ACC112 (cell line): Measurements from ENCODE around the gene FGF23.

Source experiments
- H2AFZ ChIP-seq: fragments of 200-600 bp; sonication (generic); one replicate; pipeline ENCODE4 v1.6.0; 2017; ENCODE audit warnings: antibody characterized with exemption, low read length; ENCODE audit not compliant: unreplicated experiment
- H3K27ac ChIP-seq: fragments of 200-600 bp; sonication (generic); 2 replicates; pipeline ENCODE4 v1.5.1; 2014; ENCODE audit warnings: low read depth, mild to moderate bottlenecking, antibody characterized with exemption, low read length, moderate library complexity
- H3K27me3 ChIP-seq: fragments of 200-600 bp; sonication (generic); 2 replicates; pipeline ENCODE4 v1.6.1; 2014; ENCODE audit warnings: mild to moderate bottlenecking, antibody characterized with exemption, low read length, moderate library complexity, mixed read lengths; ENCODE audit not compliant: insufficient read depth
- H3K36me3 ChIP-seq: fragments of 200-600 bp; sonication (generic); 2 replicates; pipeline ENCODE4 v1.6.1; 2016; ENCODE audit warnings: mild to moderate bottlenecking, antibody characterized with exemption, low read length, moderate library complexity, mixed read lengths; ENCODE audit not compliant: insufficient read depth
- H3K4me1 ChIP-seq: fragments of 200-600 bp; sonication (generic); one replicate; pipeline ENCODE4 v1.6.1; 2016; ENCODE audit warnings: low read length, mixed read lengths; ENCODE audit not compliant: insufficient read depth, unreplicated experiment, control insufficient read depth
- H3K4me3 ChIP-seq: fragments of 200-600 bp; sonication (generic); 2 replicates; pipeline ENCODE4 v1.5.1; 2014; ENCODE audit warnings: mild to moderate bottlenecking, low read depth, low read length
- H3K79me2 ChIP-seq: fragments of 200-600 bp; sonication (generic); one replicate; pipeline ENCODE4 v1.6.0; 2016; ENCODE audit warnings: low read length; ENCODE audit not compliant: control insufficient read depth, unreplicated experiment, insufficient read depth

Gene FGF23

DNA sequence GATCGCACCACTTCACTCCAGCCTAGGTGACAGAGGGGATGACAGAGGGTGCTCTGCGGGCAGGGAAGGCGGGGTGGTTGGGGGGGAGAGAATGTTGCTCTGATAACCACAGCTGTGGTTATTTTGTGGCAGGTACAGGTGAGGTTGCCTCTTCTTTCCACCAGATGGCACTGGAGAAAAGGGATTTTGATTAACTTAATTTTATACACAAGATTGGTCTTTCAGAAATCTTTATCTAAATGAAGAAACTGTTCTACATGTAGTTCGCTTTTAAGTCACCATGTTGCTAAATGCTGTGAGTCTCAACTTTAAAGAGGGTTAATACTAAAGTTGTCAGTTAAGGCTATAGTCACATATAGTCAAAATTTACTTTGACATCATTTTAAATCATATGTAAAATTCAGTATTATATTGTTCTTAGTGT, 25.7 kb downstream of the FGF23 start:
- Histone ChIP-seq H3K27me3 (no peaks in the 10 kb centered on the region), H3K79me2 (no peaks in the 10 kb centered on the region), H3K4me3 (no peak overlapping the region), H3K27ac (no peak overlapping the region), H3K4me1 (no peaks in the 10 kb centered on the region), H3K36me3 (no peaks in the 10 kb centered on the region), H2AFZ (no peak overlapping the region)

GRCh38 chr12:4346931-4347330, 32.6 kb downstream of the FGF23 start:
- Histone ChIP-seq H2AFZ (no peak overlapping the region), H3K4me1 (no peaks in the 10 kb centered on the region), H3K79me2 (no peaks in the 10 kb centered on the region), H3K4me3 (no peak overlapping the region), H3K27me3 (no peaks in the 10 kb centered on the region), H3K36me3 (no peaks in the 10 kb centered on the region), H3K27ac (no peak overlapping the region)

DNA sequence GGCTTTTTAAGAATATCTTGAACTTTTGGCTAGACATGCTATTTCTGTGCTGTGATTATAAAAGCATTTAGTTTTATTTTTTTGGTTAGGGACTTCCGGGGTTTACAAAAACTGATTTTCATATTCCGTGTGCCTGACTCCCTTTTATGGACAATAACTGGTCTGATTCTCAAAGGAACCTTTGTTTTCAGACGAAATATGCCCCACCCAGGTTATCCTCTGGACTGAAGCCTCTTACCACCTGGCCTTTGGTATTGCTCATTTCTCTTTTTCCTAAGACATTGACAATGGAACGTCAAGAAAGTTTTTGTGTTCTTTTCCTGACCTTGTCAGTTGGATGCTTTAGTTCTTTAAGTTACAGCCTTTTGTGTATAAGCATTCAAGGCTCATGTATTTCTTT, 47.7 kb downstream of the FGF23 start:
- H2AFZ ChIP-seq: no peak overlapping the region
- no peak overlapping the region for H3K27ac ChIP-seq
- no peaks in the 10 kb centered on the region for H3K4me1 ChIP-seq
- H3K27me3 ChIP-seq: no peaks in the 10 kb centered on the region
- H3K79me2 ChIP-seq: peaks cover 20% of the 10 kb centered on the region
- H3K4me3 ChIP-seq: no peak overlapping the region
- H3K36me3 ChIP-seq: peaks cover 21% of the 10 kb centered on the region

DNA sequence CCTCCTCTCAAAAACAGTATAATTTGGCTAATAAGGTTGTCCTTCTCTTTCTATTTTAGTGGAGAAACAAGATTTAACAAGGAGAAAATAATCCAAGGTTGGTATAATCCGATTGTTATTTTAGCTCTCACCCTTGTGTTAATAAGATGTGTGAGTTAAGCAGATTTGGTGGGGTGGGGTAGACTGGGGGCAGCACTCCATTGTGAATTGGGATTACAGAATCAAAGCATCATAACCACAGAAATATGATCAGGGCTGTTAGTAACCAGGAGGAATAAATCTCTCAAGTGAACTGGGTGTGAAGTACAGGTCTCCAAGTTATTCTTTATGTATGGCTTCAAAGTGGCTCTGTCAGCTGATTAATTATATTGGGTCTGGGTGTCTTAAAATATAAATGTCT, 48.3 kb downstream of the FGF23 start:
- no peaks in the 10 kb centered on the region for H3K27me3 ChIP-seq
- no peak overlapping the region for H3K27ac ChIP-seq
- no peak overlapping the region for H3K4me3 ChIP-seq
- peaks cover 16% of the 10 kb centered on the region; the same call in 1 of the 2 replicates for H3K36me3 ChIP-seq
- H2AFZ ChIP-seq: no peak overlapping the region
- H3K4me1 ChIP-seq: no peaks in the 10 kb centered on the region
- peaks cover 24% of the 10 kb centered on the region for H3K79me2 ChIP-seq

DNA sequence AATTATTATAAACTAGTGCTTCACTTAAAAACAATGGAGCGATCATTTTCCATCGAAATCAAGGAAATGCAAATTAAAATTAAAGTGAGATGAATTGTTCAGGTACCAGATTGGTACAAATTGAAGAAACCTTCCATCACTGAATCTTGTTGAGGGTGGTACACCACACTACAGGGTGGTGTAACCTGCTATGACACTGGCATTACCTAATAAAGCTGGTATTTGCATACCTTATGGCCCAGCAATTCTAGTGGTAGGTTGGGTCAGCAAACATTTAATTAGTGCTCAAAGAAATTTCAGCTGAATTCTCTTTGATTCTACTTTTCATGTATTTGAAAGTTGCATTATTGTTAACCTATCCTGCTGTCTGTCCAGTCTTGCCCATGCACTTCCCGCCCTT, 49.3 kb downstream of the FGF23 start:
- Histone ChIP-seq H3K27ac (no peak overlapping the region), H2AFZ (no peak overlapping the region), H3K4me3 (no peak overlapping the region), H3K4me1 (no peaks in the 10 kb centered on the region), H3K27me3 (no peaks in the 10 kb centered on the region), H3K36me3 (peaks cover 11% of the 10 kb centered on the region; the same call in 1 of the 2 replicates), H3K79me2 (peaks cover 30% of the 10 kb centered on the region)

- Histone ChIP-seq H2AFZ (no peak overlapping the region), H3K27me3 (no peaks in the 10 kb centered on the region), H3K79me2 (peaks cover 41% of the 10 kb centered on the region), H3K36me3 (0 out of 2 replicates have a peak, but pooled peaks cover 4% of the 10 kb centered on the region), H3K4me1 (peaks cover 4% of the 10 kb centered on the region), H3K27ac (no peak overlapping the region), H3K4me3 (no peak overlapping the region)
Observed at GRCh38 chr12:4327293-4327692, 52.2 kb downstream of the FGF23 start.

DNA sequence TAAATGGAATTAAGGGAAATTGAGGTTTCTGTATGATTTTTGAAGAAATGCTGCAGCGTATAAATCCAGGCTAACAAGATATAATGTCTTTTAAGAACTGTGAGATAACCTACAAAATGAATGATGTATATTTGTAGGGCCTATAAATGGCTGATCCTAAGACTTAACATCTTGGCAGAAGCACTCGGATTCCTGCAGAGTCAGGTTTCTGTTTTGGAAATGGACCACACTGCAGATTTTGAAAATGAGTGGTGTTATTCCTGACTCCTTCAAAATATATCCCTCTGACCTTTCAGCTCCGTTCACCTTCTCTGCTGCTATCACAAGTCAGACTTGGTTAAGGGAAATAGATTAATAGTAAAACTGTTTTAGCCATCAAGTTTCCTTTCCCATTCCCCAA, 53.5 kb downstream of the FGF23 start:
- no peak overlapping the region for H3K4me3 ChIP-seq
- H3K79me2 ChIP-seq: peaks cover 50% of the 10 kb centered on the region
- peaks cover 6% of the 10 kb centered on the region for H3K4me1 ChIP-seq
- no peak overlapping the region for H3K27ac ChIP-seq
- H2AFZ ChIP-seq: no peak overlapping the region
- 0 out of 2 replicates have a peak, but pooled peaks cover 4% of the 10 kb centered on the region for H3K36me3 ChIP-seq
- no peaks in the 10 kb centered on the region for H3K27me3 ChIP-seq

DNA sequence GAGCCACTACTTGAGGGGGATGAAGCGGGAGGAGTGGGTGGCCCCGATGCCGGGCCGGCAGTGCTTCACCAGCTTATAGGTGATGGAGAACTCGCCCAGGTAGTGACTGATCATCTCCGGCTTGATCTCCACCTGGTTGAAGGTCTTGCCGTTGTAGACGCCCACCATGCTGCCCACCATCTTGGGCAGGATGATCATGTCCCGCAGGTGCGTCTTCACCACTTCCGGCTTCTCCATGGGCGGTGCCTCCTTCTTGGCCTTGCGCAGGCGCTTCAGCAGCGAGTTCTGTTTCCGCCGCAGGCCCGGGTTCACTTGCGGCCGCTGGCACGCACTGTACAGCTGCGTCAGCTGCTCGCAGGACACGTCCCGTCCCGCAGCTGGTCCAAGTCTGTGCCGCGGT, 55.1 kb downstream of the FGF23 start:
- Histone ChIP-seq H3K27ac (no peak overlapping the region), H3K79me2 (peaks cover 44% of the 10 kb centered on the region), H3K4me3 (no peak overlapping the region)

GRCh38 chr12:4323396-4323795, 56.1 kb downstream of the FGF23 start:
- no peak overlapping the region for H3K4me3 ChIP-seq

More for the DNA sequence above, 55.1 kb downstream of the FGF23 start:
- Histone ChIP-seq H3K4me1 (peaks cover 6% of the 10 kb centered on the region), H3K27me3 (no peaks in the 10 kb centered on the region), H2AFZ (no peak overlapping the region), H3K36me3 (0 out of 2 replicates have a peak, but pooled peaks cover 4% of the 10 kb centered on the region)

DNA sequence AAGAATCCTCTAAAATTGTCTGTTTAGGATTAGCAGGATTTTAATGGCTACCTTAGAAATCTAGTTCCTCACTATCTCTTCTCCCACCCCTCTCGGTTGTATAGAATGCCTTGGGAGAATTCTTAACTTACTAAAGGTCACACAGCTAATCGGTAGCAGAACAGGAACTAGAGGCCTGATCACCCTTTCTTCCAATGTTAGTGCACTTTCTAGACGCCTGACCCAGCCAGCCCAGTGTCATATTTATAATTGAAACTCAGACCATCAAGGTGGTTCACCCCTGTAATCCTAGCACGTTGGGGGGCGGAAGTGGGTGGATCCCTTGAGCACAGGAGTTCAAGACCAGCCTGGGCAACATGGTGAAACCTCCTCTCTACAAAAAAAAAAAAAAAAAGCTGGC, 56.8 kb downstream of the FGF23 start:
- Histone ChIP-seq H3K4me3 (peak overlapping the region; percentile 93), H3K79me2 (peaks cover 44% of the 10 kb centered on the region), H3K4me1 (peaks cover 6% of the 10 kb centered on the region), H2AFZ (no peak overlapping the region), H3K27ac (no peak overlapping the region), H3K36me3 (0 out of 2 replicates have a peak, but pooled peaks cover 4% of the 10 kb centered on the region), H3K27me3 (no peaks in the 10 kb centered on the region)

More at GRCh38 chr12:4323396-4323795, 56.1 kb downstream of the FGF23 start:
- 0 out of 2 replicates have a peak, but pooled peaks cover 4% of the 10 kb centered on the region for H3K36me3 ChIP-seq
- H3K4me1 ChIP-seq: peaks cover 6% of the 10 kb centered on the region
- H3K79me2 ChIP-seq: peaks cover 44% of the 10 kb centered on the region
- no peak overlapping the region for H2AFZ ChIP-seq
- no peak overlapping the region for H3K27ac ChIP-seq
- no peaks in the 10 kb centered on the region for H3K27me3 ChIP-seq

DNA sequence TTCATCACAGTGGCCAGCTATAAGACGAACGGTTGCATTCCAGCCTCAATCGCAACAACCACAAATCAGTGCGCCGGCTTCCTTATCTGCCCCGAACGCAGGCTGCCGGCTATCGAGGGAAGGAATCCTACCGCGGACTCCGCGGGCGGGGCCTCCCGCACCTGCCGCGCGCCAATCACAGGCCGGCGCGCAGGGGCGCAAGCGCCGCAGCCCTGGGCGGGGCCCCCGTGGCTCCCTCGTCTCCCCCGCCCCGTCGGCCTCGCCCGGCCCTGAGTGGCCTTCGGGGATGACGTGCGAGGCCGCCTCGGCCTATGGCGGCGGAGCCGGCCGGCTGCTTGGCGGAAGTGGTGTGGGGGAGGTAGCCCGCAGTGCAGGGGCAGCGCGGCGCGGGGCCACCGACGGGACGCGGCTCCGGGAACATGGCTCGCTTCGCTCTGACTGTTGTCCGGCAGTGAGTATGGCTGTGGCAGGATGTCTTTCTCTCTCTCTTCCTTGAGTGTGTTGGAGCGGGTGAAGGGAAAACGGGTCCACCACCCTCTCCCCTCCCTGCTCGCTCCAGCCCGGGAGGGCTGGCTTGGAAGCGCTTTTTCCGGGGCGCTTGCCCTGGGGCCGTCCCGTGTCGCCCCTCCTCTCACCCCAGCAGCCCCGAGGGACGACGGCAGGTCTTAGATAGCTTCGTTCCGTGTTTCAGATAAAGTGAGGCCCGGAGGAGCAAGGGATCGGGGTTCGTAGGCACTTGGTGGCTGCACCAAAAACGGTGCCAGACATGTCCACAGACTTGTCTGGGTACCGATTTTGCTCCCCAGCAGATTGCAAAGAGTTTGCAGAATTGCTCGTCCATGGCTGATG, 58.4 kb downstream of the FGF23 start, which contains the start of gene TIGAR:
Gene TIGAR, plus strand, starts transcription at position 361 of the 849 bp plus-strand sequence. Its CDS starts 59 bp downstream, at position 420.
- peaks cover 32% of the 10 kb centered on the region for H3K79me2 ChIP-seq
- 0 out of 2 replicates have a peak, but pooled peaks cover 4% of the 10 kb centered on the region for H3K36me3 ChIP-seq
- H3K4me1 ChIP-seq: peaks cover 6% of the 10 kb centered on the region
- H3K27me3 ChIP-seq: no peaks in the 10 kb centered on the region
- peak within 1 kb of the TSS; percentile 38 for H3K27ac ChIP-seq
- H2AFZ ChIP-seq: peak within 1 kb of the TSS; percentile 95
- peak within 1 kb of the TSS; percentile 93 for H3K4me3 ChIP-seq
